ENCODE results near the gene GATAD2A. TPM values are rescaled to one million over a fixed set of nuclear protein-coding genes. Genes with fewer than 3 reads are reported as not detected.
"Not testable (repeated sequence)": the region's sequence is repeated elsewhere in the genome, so short reads cannot be mapped to it uniquely, and the experiment has no call there.

The GATAD2A gene
- total and polyA plus RNA-seq, 7 experiments from 2014 or later = 11.3 to 123 (median 102) TPM

DNA sequence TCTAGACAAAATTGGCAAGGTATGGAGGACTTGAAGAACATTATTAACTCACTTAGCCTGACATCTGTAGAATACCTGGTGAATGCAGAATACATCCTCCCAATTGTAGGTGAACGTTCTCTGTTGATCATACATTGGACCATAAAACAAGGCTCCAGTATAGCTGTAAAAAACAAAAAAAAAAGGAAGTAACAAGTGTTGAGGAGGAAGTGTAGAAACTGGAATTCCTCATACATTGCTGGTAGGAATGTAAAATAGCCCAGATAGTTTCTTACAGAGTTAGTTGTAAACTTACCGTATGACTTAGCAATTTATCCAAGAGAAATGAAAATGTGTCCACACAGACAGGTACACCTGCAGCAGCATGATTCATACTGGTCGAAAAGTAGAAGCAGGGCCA lies 65.1 kb downstream of the GATAD2A start:
- ATAC-seq (no peak), DNase-seq (no peak)
- peak overlapping the region in 2 of 10 donors; percentile 9 to 24 for H3K4me3 Mint-ChIP-seq
- H3K9me3 ChIP-seq (ENCODE audit: control insufficient read depth in 2 of 3, low read length in 3 of 3) = peaks cover 0 to 21% (median 7%) of the 10 kb centered on the region in 3 experiments
- H3K4me1 ChIP-seq (ENCODE audit: control insufficient read depth in 2 of 2, insufficient read depth in 2 of 2, low read length in 2 of 2) = peaks cover 15 to 28% of the 10 kb centered on the region in 2 donors
- H3K4me1 Mint-ChIP-seq = peaks cover 27 to 71% (median 65%) of the 10 kb centered on the region in 7 donors
- intact Hi-C loops (cut with micrococcal nuclease) = no loop called here
- H3K27ac ChIP-seq (ENCODE audit: low read depth, low read length) = no peak overlapping the region
- peaks cover 21 to 65% (median 42%) of the 10 kb centered on the region in 5 donors for H3K36me3 Mint-ChIP-seq
- H3K4me3 ChIP-seq (ENCODE audit: low read length) = no peak overlapping the region
- peaks cover 0 to 52% (median 0%) of the 10 kb centered on the region in 3 experiments for H3K36me3 ChIP-seq (ENCODE audit: control insufficient read depth in 2 of 3, insufficient read depth in 3 of 3, low read length in 3 of 3)
- no peaks in the 10 kb centered on the region for H3K27me3 Mint-ChIP-seq
- H3K27ac Mint-ChIP-seq = peak overlapping the region in 6 of 9 donors; percentile 55 to 77 (median 66)
- POLR2A ChIA-PET = interaction anchor here (0.6 to 3.4 kb wide), 4 partner anchors 10 to 67 kb away, joined by 3 to 13 read pairs (median 4); no protein-coding TSS in a partner anchor
- no peaks in the 10 kb centered on the region for H3K27me3 ChIP-seq (ENCODE audit: control insufficient read depth in 2 of 2, insufficient read depth in 2 of 2, low read length in 2 of 2)
- peaks cover 0 to 29% (median 16%) of the 10 kb centered on the region in 11 donors for H3K9me3 Mint-ChIP-seq
- CTCF ChIA-PET = no interaction called here

GRCh38 chr19:19471682-19472081 lies 66.2 kb downstream of the GATAD2A start:
- Mint-ChIP-seq H3K4me3 (peak overlapping the region in 6 of 10 donors; percentile 7 to 70 (median 34)), H3K27ac (peak overlapping the region in 8 of 9 donors; percentile 52 to 88 (median 74)), H3K9me3 (peaks cover 0 to 21% (median 15%) of the 10 kb centered on the region in 11 donors), H3K27me3 (no peaks in the 10 kb centered on the region), H3K36me3 (peaks cover 15 to 55% (median 36%) of the 10 kb centered on the region in 5 donors), H3K4me1 (peaks cover 34 to 73% (median 67%) of the 10 kb centered on the region in 7 donors)
- ChIA-PET CTCF (interaction anchor here (0.7 to 1.1 kb wide), 3 partner anchors 14 to 106 kb away, joined by 3 to 4 read pairs (median 4); no protein-coding TSS in a partner anchor), POLR2A (interaction anchor here (0.6 to 3.4 kb wide), 4 partner anchors 11 to 46 kb away, joined by 3 to 13 read pairs (median 4); no protein-coding TSS in a partner anchor)
- Histone ChIP-seq H3K36me3 (ENCODE audit: control insufficient read depth in 2 of 3, insufficient read depth in 3 of 3, low read length in 3 of 3) (peaks cover 0 to 46% (median 0%) of the 10 kb centered on the region in 3 experiments), H3K4me3 (ENCODE audit: low read length) (no peak overlapping the region), H3K27ac (ENCODE audit: low read depth, low read length) (no peak overlapping the region), H3K9me3 (ENCODE audit: control insufficient read depth in 2 of 3, low read length in 3 of 3) (peaks cover 0 to 21% (median 7%) of the 10 kb centered on the region in 3 experiments), H3K4me1 (ENCODE audit: control insufficient read depth in 2 of 2, insufficient read depth in 2 of 2, low read length in 2 of 2) (peaks cover 23 to 28% of the 10 kb centered on the region in 2 donors), H3K27me3 (ENCODE audit: control insufficient read depth in 2 of 2, insufficient read depth in 2 of 2, low read length in 2 of 2) (no peaks in the 10 kb centered on the region)
- intact Hi-C loops (cut with micrococcal nuclease) = no loop called here
- ATAC-seq (no peak), DNase-seq (no peak)

- ATAC-seq; H3K27me3 ChIP-seq (ENCODE audit: control insufficient read depth in 2 of 2, insufficient read depth in 2 of 2, low read length in 2 of 2); H3K27me3 Mint-ChIP-seq; H3K27ac ChIP-seq (ENCODE audit: low read depth, low read length); H3K4me3 ChIP-seq (ENCODE audit: low read length); DNase-seq; intact Hi-C loops (cut with micrococcal nuclease): not testable (repeated sequence)
- Mint-ChIP-seq H3K27ac (peak overlapping the region; percentile 52 to 88 (median 80)), H3K36me3 (peaks cover 13 to 51% (median 33%) of the 10 kb centered on the region in 5 donors), H3K4me1 (peaks cover 38 to 77% (median 71%) of the 10 kb centered on the region in 7 donors), H3K9me3 (peaks cover 0 to 21% (median 15%) of the 10 kb centered on the region in 11 donors), H3K4me3 (peak overlapping the region in 8 of 10 donors; percentile 3 to 70 (median 43))
- ChIA-PET POLR2A (interaction anchor here (0.6 kb wide), 1 partner anchor 13 kb away, joined by 3 read pairs; no protein-coding TSS in a partner anchor), CTCF (interaction anchor here (0.7 to 1.1 kb wide), 3 partner anchors 15 to 106 kb away, joined by 3 to 4 read pairs (median 4); no protein-coding TSS in a partner anchor)
- peaks cover 23 to 28% of the 10 kb centered on the region in 2 donors for H3K4me1 ChIP-seq (ENCODE audit: control insufficient read depth in 2 of 2, insufficient read depth in 2 of 2, low read length in 2 of 2)
- H3K9me3 ChIP-seq (ENCODE audit: control insufficient read depth in 2 of 3, low read length in 3 of 3) = peaks cover 0 to 21% (median 7%) of the 10 kb centered on the region in 3 experiments
- peaks cover 0 to 42% (median 0%) of the 10 kb centered on the region in 3 experiments for H3K36me3 ChIP-seq (ENCODE audit: control insufficient read depth in 2 of 3, insufficient read depth in 3 of 3, low read length in 3 of 3)
These were observed 66.6 kb downstream of the GATAD2A start for GRCh38 chr19:19472106-19472505.

- H3K9me3 ChIP-seq (ENCODE audit: control insufficient read depth in 2 of 3, low read length in 3 of 3) = no peaks in the 10 kb centered on the region
- Mint-ChIP-seq H3K36me3 (peaks cover 0 to 34% (median 15%) of the 10 kb centered on the region in 5 donors), H3K27me3 (no peaks in the 10 kb centered on the region), H3K27ac (peak overlapping the region; percentile 67 to 89 (median 80)), H3K4me3 (peak overlapping the region in 4 of 10 donors; percentile 18 to 57 (median 30)), H3K4me1 (peaks cover 55 to 95% (median 86%) of the 10 kb centered on the region in 7 donors), H3K9me3 (peaks cover 0 to 3% (median 0%) of the 10 kb centered on the region in 11 donors)
- CTCF ChIA-PET = interaction anchor here (1.0 to 1.2 kb wide), 2 partner anchors 16 to 28 kb away, joined by 4 to 5 read pairs; no protein-coding TSS in a partner anchor
- peaks cover 0 to 32% (median 0%) of the 10 kb centered on the region in 3 experiments for H3K36me3 ChIP-seq (ENCODE audit: control insufficient read depth in 2 of 3, insufficient read depth in 3 of 3, low read length in 3 of 3)
- ATAC-seq (no peak), DNase-seq (no peak)
- no peak overlapping the region for H3K4me3 ChIP-seq (ENCODE audit: low read length)
- POLR2A ChIA-PET = no interaction called here
- H3K4me1 ChIP-seq (ENCODE audit: control insufficient read depth in 2 of 2, insufficient read depth in 2 of 2, low read length in 2 of 2) = peaks cover 24 to 34% of the 10 kb centered on the region in 2 donors
- H3K27me3 ChIP-seq (ENCODE audit: control insufficient read depth in 2 of 2, insufficient read depth in 2 of 2, low read length in 2 of 2) = no peaks in the 10 kb centered on the region
- intact Hi-C loops (cut with micrococcal nuclease) = loop anchor here (2.0 to 5.0 kb wide), 2 partner anchors 14 to 38 kb away; no protein-coding TSS in a partner anchor
- H3K27ac ChIP-seq (ENCODE audit: low read depth, low read length) = peak overlapping the region; percentile 35
These were observed 69.7 kb downstream of the GATAD2A start for GRCh38 chr19:19475015-19475765.

DNA sequence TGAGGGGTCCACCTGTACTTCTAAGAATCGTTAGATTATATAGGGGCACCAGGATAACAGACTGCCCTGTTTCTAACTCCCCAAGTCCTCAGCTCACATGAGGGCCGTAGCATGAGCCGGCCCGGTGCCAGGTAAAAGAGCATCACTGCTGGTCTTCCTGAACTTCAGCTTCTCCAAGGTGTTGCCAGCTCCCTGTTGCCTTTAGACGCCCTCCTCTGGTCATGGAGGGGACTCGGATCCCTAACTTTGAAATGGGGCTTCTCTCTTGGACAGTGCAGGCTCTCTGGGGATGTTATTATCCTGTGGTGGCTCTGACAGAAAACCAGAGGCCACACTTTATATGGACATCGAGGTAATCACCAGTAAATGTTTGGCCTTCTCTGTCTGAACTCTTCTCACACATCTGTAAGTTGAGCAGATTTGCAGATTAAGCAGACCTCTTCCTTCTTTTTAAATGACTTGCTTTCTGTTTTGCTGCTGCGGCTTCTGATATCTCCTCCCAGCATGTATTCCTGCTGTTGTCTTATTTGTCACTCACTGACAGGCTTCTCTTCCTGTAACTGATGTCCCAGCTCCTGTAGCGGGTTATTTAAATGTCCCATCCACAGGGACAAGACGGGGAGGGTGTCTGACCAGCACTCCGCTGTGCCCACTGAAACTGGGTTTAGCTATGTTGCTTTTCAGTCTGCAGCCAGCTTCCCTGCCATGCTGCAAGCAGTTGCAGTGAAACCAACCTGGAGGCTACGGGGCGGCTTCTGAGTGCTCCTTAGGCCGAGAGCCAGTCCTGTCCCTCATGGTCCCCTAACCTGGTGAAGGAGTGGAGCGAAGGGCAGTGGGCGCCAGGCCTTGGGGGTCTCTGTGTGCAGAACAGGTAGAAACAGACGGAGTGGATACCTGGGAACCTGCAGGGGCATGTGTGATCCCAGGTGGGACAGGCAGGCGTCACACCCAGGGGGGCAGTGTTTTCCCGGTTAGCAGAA lies 70.7 kb downstream of the GATAD2A start:
- Histone ChIP-seq H3K4me3 (ENCODE audit: low read length) (no peak overlapping the region), H3K27ac (ENCODE audit: low read depth, low read length) (peak overlapping the region; percentile 35), H3K27me3 (ENCODE audit: control insufficient read depth in 2 of 2, insufficient read depth in 2 of 2, low read length in 2 of 2) (no peaks in the 10 kb centered on the region), H3K4me1 (ENCODE audit: control insufficient read depth in 2 of 2, insufficient read depth in 2 of 2, low read length in 2 of 2) (peaks cover 27 to 37% of the 10 kb centered on the region in 2 donors), H3K36me3 (ENCODE audit: control insufficient read depth in 2 of 3, insufficient read depth in 3 of 3, low read length in 3 of 3) (peaks cover 0 to 32% (median 0%) of the 10 kb centered on the region in 3 experiments), H3K9me3 (ENCODE audit: control insufficient read depth in 2 of 3, low read length in 3 of 3) (no peaks in the 10 kb centered on the region)
- peak overlapping the region in 5 of 10 donors; percentile 9 to 57 (median 32) for H3K4me3 Mint-ChIP-seq
- H3K4me1 Mint-ChIP-seq = peaks cover 52 to 95% (median 86%) of the 10 kb centered on the region in 7 donors
- H3K27ac Mint-ChIP-seq = peak overlapping the region; percentile 67 to 89 (median 80)
- ChIA-PET POLR2A (no interaction called here), CTCF (interaction anchor here (1.0 to 1.2 kb wide), 2 partner anchors 15 to 29 kb away, joined by 4 to 5 read pairs; no protein-coding TSS in a partner anchor)
- no peaks in the 10 kb centered on the region for H3K27me3 Mint-ChIP-seq
- no peaks in the 10 kb centered on the region for H3K9me3 Mint-ChIP-seq
- peak; percentile 50 for ATAC-seq
- DNase-seq = no peak
- H3K36me3 Mint-ChIP-seq = peaks cover 0 to 27% (median 10%) of the 10 kb centered on the region in 5 donors
- intact Hi-C loops (cut with micrococcal nuclease) = loop anchor here (2.0 to 5.0 kb wide), 2 partner anchors 15 to 39 kb away; no protein-coding TSS in a partner anchor
